NCI-H345 treated with DMSO at 0.1 percent for 48 hours (cell line): ENCODE results near the gene ATP10B.

Experiments used
- DNase-seq: peaks from one replicate; lab custom pipeline; 2025; ENCODE audit not compliant: unreplicated experiment; lab: John Stamatoyannopoulos, UW

Gene ATP10B

DNA sequence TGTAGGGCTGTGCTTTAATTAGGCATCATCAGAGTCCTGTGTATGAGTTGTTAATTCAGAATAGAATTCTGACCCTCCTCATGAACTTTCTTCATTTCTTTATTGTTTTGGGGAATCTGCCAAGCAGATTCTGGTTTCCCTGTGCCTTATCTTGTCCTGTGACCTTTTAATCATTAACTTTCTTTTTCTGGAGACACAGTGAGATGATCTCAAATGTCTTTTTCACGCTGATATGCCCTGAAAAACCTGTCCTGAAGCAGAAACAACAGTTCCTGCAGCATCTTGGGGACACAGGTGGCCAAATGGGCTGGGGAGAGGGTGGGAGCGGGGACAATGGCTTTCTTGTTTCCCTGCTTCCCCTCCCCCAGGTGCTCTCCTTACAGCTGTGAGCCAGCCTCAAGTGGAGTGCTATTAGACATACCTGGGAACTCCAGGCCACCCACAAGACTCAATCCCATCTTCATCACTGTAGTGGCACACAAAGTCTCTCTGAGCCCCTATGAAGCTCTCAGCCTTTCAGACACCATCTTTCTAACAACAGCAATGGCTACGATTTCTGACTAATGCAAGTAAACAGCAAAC, 213.8 kb downstream of the ATP10B start:
- DNase-seq = no peak

DNA sequence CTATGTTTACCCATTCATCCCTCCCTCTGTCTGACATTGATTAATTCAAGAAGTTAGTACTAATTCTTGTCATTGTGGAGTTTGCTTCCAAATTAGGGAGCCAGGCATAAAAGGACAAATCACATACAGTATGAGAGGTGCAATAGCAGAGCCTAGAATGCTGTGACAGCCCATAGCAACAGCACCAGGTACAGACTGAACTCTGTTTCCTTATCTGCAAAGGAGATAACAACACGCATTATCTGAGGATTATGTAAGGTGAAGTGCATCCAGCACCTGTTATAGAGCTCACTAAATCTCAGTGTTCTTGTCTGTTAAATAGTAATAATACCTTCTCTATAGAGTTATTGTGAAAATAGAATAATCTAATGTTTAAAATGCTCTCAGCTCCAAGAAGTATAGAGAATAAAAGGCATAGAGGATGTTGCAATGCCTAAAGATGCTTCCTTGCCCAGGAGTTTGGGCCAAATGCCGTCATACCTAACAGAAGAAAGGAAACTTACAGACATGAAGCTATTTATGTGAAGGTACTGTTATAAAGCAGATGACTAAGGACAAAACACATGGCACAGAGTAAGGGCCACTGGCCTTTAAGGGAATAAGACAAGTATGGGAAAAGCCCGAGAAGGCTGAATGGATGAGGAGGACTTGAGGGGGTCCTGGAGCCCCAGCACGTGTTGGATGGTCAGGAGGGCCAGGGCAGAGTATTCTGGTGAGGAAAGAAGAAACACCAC, 214.5 kb downstream of the ATP10B start:
- no peak for DNase-seq

GRCh38 chr5:160635663-160636062, 216.3 kb downstream of the ATP10B start:
- no peak for DNase-seq

DNA sequence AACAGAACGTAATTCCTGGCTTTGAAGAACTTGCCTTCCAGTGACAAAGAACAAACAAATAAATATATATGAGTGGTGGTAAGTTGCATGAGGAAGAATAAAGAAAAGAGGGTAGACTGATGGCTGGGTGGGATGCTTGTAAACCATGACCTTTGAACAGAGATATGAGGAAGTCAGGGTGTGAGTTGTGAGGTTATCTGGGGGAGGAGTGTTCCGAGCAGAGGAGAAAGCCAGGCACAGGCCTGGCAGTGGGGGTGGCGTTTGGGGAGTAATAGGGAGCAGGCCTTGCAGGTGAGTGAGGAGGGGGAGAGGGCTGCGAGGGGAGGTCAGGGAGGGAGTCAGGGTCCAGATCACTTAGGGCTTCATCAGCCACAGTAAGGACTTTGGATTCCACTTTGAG, 217.0 kb downstream of the ATP10B start:
- DNase-seq = no peak

DNA sequence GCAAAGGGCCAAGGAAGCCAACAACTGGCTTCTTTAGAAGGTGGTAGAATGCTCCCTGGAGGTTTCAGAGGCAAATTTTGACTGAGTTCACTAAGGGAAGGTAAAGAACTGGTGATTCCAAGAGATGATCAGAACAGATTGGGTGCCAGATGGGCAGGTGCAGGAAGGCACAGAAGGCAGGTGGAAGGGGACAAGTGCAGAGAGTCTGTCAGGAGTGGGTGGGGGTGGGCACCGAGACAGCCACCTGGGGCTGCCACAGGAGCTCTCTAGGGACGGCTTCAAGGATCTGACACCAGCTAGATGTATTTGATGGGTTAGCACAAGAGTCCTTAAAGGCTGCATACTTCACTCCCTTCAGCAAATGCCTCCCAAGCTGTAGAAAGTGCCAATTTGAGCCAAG, 223.0 kb downstream of the ATP10B start:
- DNase-seq = peak; percentile 40

DNA sequence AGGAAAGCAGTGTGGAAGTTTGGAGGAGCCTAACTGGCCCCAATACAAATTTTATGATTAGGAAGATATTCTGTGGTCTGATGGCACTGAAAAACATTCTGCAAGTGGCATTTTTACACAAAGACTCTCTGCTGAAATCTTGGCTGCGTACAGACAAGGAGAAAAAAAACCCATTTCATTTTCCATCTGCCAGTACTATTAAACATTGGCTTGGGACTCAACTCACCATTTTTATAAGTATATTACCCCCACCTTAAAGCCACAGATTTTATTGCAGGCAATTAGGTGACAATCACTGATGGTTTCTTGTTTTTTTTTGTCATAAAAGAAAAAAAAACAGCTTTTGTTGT, 223.4 kb downstream of the ATP10B start:
- DNase-seq = no peak

DNA sequence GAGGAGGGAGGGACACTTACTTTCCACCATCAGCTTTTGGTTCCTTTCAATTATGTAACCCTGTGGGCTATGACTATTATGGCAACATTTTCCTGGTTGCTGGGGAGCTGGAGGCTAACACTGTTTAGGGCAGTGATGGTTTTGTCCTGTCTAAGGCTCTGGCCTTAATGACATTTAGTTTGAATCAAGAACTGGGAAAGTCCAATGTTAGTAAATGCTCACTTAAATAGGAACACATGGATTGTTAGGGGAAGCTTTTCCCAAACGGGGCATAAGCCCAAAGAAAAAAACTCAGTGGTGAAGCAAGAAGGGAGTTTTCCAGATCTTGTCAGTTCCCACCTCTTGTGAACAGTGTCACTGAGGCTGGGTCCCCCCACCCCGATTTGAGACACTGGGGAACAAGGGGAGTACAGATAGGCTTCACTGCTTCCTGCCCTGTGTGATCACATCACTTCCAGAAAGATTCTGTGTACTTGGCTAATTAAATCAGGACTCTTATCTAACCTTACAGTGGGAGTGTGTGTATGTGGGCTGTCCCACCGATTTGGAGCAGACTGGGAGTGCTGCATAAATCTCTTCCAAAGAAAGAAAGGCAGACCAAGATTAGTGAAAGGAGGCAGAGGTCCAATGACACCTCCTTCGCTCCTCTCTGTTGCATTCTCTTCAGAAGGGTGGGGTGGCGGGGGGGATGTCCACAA, 223.9 kb downstream of the ATP10B start:
- DNase-seq = no peak

DNA sequence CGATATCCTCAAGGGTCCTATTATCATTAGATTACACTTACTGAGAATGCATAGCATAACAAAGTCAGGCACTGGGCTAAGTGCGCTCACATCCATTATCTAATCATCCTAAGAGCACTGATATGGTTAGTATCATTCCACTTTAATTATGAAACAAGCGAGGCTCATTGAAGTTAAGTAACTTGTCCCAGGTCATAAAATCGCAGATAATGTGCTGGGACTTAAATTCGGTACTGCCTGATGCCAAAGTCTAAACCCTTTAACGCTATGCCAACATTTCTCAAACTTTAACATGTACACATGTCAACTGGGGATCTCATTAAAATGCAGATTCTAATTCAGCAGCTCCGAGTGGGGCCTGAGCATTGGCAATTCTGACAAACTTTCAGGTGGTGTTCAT, 225.7 kb downstream of the ATP10B start:
- no peak for DNase-seq

GRCh38 chr5:160621526-160621925, 230.5 kb downstream of the ATP10B start:
- no peak for DNase-seq

DNA sequence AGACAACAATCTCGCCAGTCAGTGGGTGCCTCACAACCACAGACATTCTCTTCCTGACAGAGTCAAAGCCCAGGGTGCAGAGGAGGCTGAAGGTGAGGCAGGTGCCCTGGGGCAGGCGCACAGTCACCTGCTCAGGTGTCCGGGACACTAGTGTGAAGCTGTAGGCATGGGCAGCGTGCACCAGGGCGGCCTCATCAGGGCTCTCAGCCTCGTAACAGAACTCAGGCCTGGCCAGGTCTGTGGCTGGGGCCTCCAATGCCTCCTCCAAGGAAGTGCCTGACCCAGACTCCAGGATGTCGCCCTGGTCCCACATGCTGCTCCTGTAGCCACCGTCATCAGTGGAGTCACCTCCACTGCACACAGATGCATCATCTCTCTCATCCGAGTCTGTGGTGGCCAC, 231.6 kb downstream of the ATP10B start:
- DNase-seq = no peak

- no peak for DNase-seq
Observed at GRCh38 chr5:160619381-160619780, 232.6 kb downstream of the ATP10B start.

DNA sequence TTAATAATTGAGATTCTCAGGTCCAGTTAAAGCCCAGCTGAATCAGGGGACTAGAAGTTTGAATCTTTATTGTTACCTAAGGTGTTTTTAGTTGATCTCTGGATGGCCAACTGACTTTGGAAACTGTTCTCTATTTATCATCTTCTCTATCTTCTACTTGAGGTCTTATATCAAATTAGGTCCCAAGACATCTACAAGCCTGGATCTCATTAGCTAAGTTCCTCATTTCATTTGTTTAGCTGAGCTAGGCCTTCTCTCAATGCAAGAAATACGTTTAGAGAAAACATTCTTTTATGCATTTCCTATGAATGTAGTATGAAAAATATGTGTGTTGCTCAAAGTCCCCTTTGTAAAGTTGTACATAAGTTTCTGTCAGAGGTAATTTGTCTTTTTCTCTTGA, 233.7 kb downstream of the ATP10B start:
- no peak for DNase-seq

GRCh38 chr5:160616712-160617497, 235.1 kb downstream of the ATP10B start:
- DNase-seq = no peak

GRCh38 chr5:160614136-160614535, 237.9 kb downstream of the ATP10B start:
- DNase-seq = no peak

- no peak for DNase-seq
Observed at GRCh38 chr5:160605266-160605665, 246.7 kb downstream of the ATP10B start.

- no peak for DNase-seq
Observed at GRCh38 chr5:160604484-160604883, 247.5 kb downstream of the ATP10B start.

DNA sequence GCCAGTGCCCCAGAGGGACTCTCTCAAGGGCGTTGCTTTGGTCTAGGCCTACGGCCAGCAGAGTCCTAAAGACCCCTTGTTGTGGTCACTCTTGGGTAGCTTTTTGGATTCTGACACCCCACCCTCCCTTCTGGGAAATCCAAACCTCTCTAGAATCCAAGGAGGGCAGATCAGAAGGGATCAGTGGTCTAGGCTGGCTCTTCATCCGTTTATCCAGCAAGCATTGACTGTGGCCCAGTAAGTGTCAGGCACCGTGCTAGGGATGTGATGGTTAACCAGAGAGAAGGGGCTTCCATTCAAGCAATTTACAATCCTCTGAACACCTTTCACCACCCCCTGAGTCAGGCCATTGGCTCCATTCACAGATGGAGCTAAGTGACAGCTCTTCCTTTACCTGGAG, 249.3 kb downstream of the ATP10B start:
- DNase-seq = no peak

- no peak for DNase-seq
Observed at GRCh38 chr5:160601046-160601445, 251.0 kb downstream of the ATP10B start.

- DNase-seq = no peak
Observed at GRCh38 chr5:160573318-160573717, 278.7 kb downstream of the ATP10B start.

- DNase-seq = no peak
Observed at GRCh38 chr5:160567031-160567705, 284.8 kb downstream of the ATP10B start.

GRCh38 chr5:160565376-160565775, 286.6 kb downstream of the ATP10B start:
- no peak for DNase-seq
